Mesenchymal stem cell (in vitro differentiated cells and primary cell): ENCODE data around the gene WDTC1.
"Not testable (repeated sequence)": the region's sequence is repeated elsewhere in the genome, so short reads cannot be mapped to it uniquely, and the experiment has no call there.

ENCODE experiments used
- DNase-seq: peaks from one replicate; pipeline ENCODE4 v3.0.0-alpha.2; 2013
- H2AFZ ChIP-seq: one replicate; pipeline ENCODE4 v1.6.1; 2013; ENCODE audit warnings: low read depth, mild to moderate bottlenecking, control low read depth, inconsistent platforms, low read length, moderate library complexity
- H2AK5ac ChIP-seq: 2 replicates; pipeline ENCODE4 v1.6.1; 2013; ENCODE audit warnings: low read length, moderate library complexity, mild to moderate bottlenecking, inconsistent platforms; ENCODE audit not compliant: severe bottlenecking
- H2BK120ac ChIP-seq: one replicate; pipeline ENCODE4 v1.6.1; 2013; ENCODE audit warnings: low read depth, mild to moderate bottlenecking, inconsistent platforms, low read length, moderate library complexity
- H2BK12ac ChIP-seq, 2 experiments: one replicate each; pipeline ENCODE4 v1.6.1; 2013; ENCODE audit warnings: inconsistent platforms in 2 of 2, low read length in 2 of 2, mild to moderate bottlenecking in 2 of 2, moderate library complexity in 2 of 2, control low read depth in 1 of 2
- H2BK15ac ChIP-seq: one replicate; pipeline ENCODE4 v1.6.1; 2013; ENCODE audit warnings: mild to moderate bottlenecking, low read depth, inconsistent platforms; ENCODE audit not compliant: poor library complexity, severe bottlenecking
- H2BK5ac ChIP-seq: 2 replicates; pipeline ENCODE4 v1.6.1; 2013; ENCODE audit warnings: low read depth, mild to moderate bottlenecking, low read length, control low read depth, inconsistent platforms; ENCODE audit not compliant: poor library complexity, severe bottlenecking
- H3K14ac ChIP-seq, 2 experiments: one replicate each; pipeline ENCODE4 v1.6.1; 2013; ENCODE audit warnings: inconsistent platforms in 2 of 2, low read length in 2 of 2, control low read depth in 1 of 2, mild to moderate bottlenecking in 1 of 2, moderate library complexity in 1 of 2
- H3K18ac ChIP-seq, 2 experiments: one replicate each; pipeline ENCODE4 v1.6.1; 2013; ENCODE audit warnings: inconsistent platforms in 2 of 2, low read length in 2 of 2, control low read depth in 1 of 2, low read depth in 1 of 2, mild to moderate bottlenecking in 1 of 2
- H3K23ac ChIP-seq, 2 experiments: one replicate each; pipeline ENCODE4 v1.6.1; 2013; ENCODE audit warnings: inconsistent platforms in 2 of 2, low read length in 2 of 2, mild to moderate bottlenecking in 2 of 2, moderate library complexity in 2 of 2, control low read depth in 1 of 2
- H3K27ac ChIP-seq: 2 replicates; pipeline ENCODE4 v1.5.1; 2013; ENCODE audit warnings: mild to moderate bottlenecking, moderate library complexity, low read length, control low read depth, inconsistent platforms; ENCODE audit not compliant: poor library complexity, severe bottlenecking
- H3K27me3 ChIP-seq, 2 experiments: 2 replicates each; pipeline versions ENCODE4 v1.6.1 to v1.7.0; 2013; ENCODE audit warnings: low read length in 2 of 2, mild to moderate bottlenecking in 2 of 2, moderate library complexity in 2 of 2, control low read depth in 1 of 2, inconsistent platforms in 1 of 2; ENCODE audit not compliant: control insufficient read depth in 1 of 2, insufficient read depth in 1 of 2
- H3K36me3 ChIP-seq, 2 experiments: 2 replicates each; pipeline versions ENCODE4 v1.6.1 to v1.7.0; 2013; ENCODE audit warnings: low read length in 2 of 2, control low read depth in 1 of 2, inconsistent platforms in 1 of 2, low read depth in 1 of 2, mild to moderate bottlenecking in 1 of 2; ENCODE audit not compliant: insufficient read depth in 2 of 2, control insufficient read depth in 1 of 2
- H3K4ac ChIP-seq, 2 experiments: one replicate each; pipeline ENCODE4 v1.6.1; 2013; ENCODE audit warnings: inconsistent platforms in 2 of 2, low read length in 2 of 2, mild to moderate bottlenecking in 2 of 2, moderate library complexity in 2 of 2, control low read depth in 1 of 2, low read depth in 1 of 2
- H3K4me1 ChIP-seq: 2 replicates; pipeline ENCODE4 v1.6.1; 2013; ENCODE audit warnings: low read depth, low read length, control low read depth; ENCODE audit not compliant: control insufficient read depth, insufficient read depth
- H3K4me2 ChIP-seq: 2 replicates; pipeline ENCODE4 v1.6.1; 2013; ENCODE audit warnings: low read length, mild to moderate bottlenecking, inconsistent platforms; ENCODE audit not compliant: poor library complexity, severe bottlenecking
- H3K4me3 ChIP-seq, 2 experiments: 2 replicates each; pipeline versions ENCODE4 v1.5.1 to v1.7.0; 2013; ENCODE audit warnings: low read length in 2 of 2, mild to moderate bottlenecking in 2 of 2, control low read depth in 1 of 2, low read depth in 1 of 2; ENCODE audit not compliant: insufficient read depth in 1 of 2
- H3K79me1 ChIP-seq: replicated peaks from 2 replicates; pipeline ENCODE4 v1.6.1; 2013; ENCODE audit warnings: mild to moderate bottlenecking, control low read depth, low read length, inconsistent platforms; ENCODE audit not compliant: poor library complexity, severe bottlenecking
- H3K9ac ChIP-seq: 2 replicates; pipeline ENCODE4 v1.7.0; 2013; ENCODE audit warnings: mild to moderate bottlenecking, low read length, moderate library complexity
- H3K9me3 ChIP-seq: 2 replicates; pipeline ENCODE4 v1.7.0; 2013; ENCODE audit warnings: mild to moderate bottlenecking, low read length; ENCODE audit not compliant: control insufficient read depth
- H4K8ac ChIP-seq: one replicate; pipeline ENCODE4 v1.6.1; 2013; ENCODE audit warnings: inconsistent platforms, mild to moderate bottlenecking, low read length, moderate library complexity
- H4K91ac ChIP-seq: one replicate; pipeline ENCODE4 v1.6.1; 2013; ENCODE audit warnings: mild to moderate bottlenecking, low read length, inconsistent platforms
- WGBS: methylation state at CpG from one replicate; pipeline ENCODE4 v1.1.7; 2013; ENCODE audit warnings: mixed read lengths; 5-methylcytosine and 5-hydroxymethylcytosine counted together

The WDTC1 gene

DNA sequence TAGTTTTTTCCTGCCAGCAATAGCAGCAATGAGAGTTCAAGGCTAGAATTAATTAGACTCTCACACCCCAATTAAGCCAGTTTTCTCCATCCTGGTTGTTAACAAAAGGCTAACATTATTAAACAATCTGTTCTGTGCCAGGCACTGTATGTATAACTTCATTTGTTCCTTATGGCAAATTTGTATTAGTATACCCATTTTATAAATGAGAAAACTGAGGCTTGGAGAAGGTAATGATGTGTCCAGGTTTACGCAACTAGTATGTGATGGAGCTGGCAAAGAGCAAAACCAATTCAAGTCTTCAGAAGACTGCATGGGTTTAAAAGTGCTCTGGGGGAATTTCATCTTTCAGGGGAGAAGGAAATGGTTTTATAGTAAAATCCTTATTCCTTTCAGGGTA lies 41.2 kb upstream of the WDTC1 start:
- Histone ChIP-seq H4K8ac (no peak overlapping the region), H3K9ac (no peak overlapping the region), H2BK5ac (no peak overlapping the region), H2AK5ac (no peak overlapping the region), H2BK120ac (no peak overlapping the region), H3K9me3 (no peaks in the 10 kb centered on the region), H3K4me1 (no peaks in the 10 kb centered on the region), H3K14ac (no peak overlapping the region), H3K27me3 (peaks cover 0 to 5% of the 10 kb centered on the region in 2 experiments), H3K79me1 (no peaks in the 10 kb centered on the region), H2AFZ (no peak overlapping the region), H2BK12ac (no peak overlapping the region), H3K4me2 (no peak overlapping the region), H3K23ac (no peak overlapping the region), H3K36me3 (no peaks in the 10 kb centered on the region), H2BK15ac (no peak overlapping the region), H3K18ac (no peak overlapping the region), H3K27ac (no peak overlapping the region), H3K4ac (no peak overlapping the region), H4K91ac (no peak overlapping the region), H3K4me3 (no peak overlapping the region)
- 100% methylated on average over 1 of the region's 1 CpG for WGBS
- no peak for DNase-seq

DNA sequence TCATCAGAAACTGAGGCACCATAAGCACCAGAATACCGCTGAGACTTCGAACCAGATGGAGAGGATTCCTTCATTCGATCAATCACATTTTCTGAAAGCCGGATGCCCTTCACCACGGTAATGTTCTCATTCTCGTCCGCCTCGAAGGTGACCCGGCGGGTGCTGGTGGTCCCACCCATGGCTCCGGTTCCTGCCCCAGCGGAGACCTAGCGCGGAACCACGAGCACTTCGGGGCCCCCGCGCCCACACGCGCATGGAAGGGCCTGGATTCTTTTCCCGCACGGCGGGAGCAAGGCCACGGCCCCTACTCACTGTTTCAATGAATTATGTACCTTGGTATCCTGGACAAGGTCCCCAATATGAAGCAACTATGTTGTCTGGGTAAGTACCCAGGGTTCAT lies 33.1 kb upstream of the WDTC1 start:
- Histone ChIP-seq H2AFZ (no peak overlapping the region), H3K27me3 (peaks cover 0 to 8% of the 10 kb centered on the region in 2 experiments), H2AK5ac (no peak overlapping the region), H3K23ac (no peak overlapping the region), H2BK15ac (no peak overlapping the region), H3K4me1 (no peaks in the 10 kb centered on the region), H3K4me3 (no peak overlapping the region), H4K91ac (no peak overlapping the region), H2BK12ac (no peak overlapping the region), H2BK120ac (no peak overlapping the region), H3K18ac (no peak overlapping the region), H3K14ac (no peak overlapping the region), H3K4ac (no peak overlapping the region), H3K9me3 (no peaks in the 10 kb centered on the region), H4K8ac (no peak overlapping the region), H3K79me1 (no peaks in the 10 kb centered on the region), H3K36me3 (no peaks in the 10 kb centered on the region), H3K4me2 (no peak overlapping the region), H2BK5ac (no peak overlapping the region), H3K27ac (no peak overlapping the region), H3K9ac (no peak overlapping the region)
- no peak for DNase-seq
- 96% methylated on average over 21 of the region's 24 CpGs for WGBS

DNA sequence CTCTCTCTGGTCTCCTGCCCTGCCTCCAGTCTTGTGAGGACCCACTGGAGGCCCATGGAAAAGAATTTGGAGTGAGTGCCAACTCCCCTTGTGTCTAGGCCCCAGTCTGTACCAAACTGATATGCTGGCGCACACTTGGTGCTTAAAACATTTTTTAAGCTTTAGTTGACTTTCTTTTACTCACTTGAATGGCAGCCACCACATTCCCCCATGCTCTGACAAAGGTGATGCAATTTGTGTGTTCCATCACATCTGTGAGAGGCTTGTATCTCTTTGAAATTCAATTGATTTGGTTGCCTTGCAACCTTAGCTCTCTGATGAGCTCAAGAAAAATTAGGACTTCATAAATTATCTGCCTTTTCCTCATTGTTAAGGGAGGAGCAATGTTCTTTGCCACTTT lies 30.5 kb upstream of the WDTC1 start:
- H3K4ac ChIP-seq, result no peak overlapping the region
- no peak overlapping the region for H2AFZ ChIP-seq
- H2BK12ac ChIP-seq, result no peak overlapping the region
- WGBS, result 83% methylated on average over 1 of the region's 1 CpG
- H2BK5ac ChIP-seq, result no peak overlapping the region
- H4K91ac ChIP-seq, result no peak overlapping the region
- no peak overlapping the region for H2BK120ac ChIP-seq
- no peak overlapping the region for H4K8ac ChIP-seq
- H3K18ac ChIP-seq, result no peak overlapping the region
- no peaks in the 10 kb centered on the region for H3K36me3 ChIP-seq
- peaks cover 0 to 8% of the 10 kb centered on the region in 2 experiments for H3K27me3 ChIP-seq
- no peak overlapping the region for H2AK5ac ChIP-seq
- no peak overlapping the region for H2BK15ac ChIP-seq
- no peak overlapping the region for H3K9ac ChIP-seq
- H3K23ac ChIP-seq, result no peak overlapping the region
- H3K79me1 ChIP-seq, result no peaks in the 10 kb centered on the region
- H3K4me2 ChIP-seq, result no peak overlapping the region
- H3K14ac ChIP-seq, result no peak overlapping the region
- no peak for DNase-seq
- H3K4me1 ChIP-seq, result no peaks in the 10 kb centered on the region
- no peaks in the 10 kb centered on the region for H3K9me3 ChIP-seq
- no peak overlapping the region for H3K27ac ChIP-seq
- no peak overlapping the region for H3K4me3 ChIP-seq

DNA sequence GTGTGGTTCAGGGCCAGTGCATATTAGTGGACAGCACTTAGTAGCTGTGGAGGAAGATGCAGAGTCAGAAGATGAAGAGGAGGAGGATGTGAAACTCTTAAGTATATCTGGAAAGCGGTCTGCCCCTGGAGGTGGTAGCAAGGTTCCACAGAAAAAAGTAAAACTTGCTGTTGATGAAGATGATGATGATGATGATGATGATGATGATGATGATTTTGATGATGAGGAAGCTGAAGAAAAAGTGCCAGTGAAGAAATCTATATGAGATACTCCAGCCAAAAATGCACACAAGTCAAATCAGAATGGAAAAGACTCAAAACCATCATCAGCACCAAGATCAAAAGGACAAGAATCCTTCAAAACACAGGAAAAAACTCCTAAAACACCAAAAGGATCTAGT lies 27.2 kb upstream of the WDTC1 start:
- H2AFZ ChIP-seq, H3K9ac ChIP-seq, H3K23ac ChIP-seq, H3K27me3 ChIP-seq, H2BK12ac ChIP-seq, H3K4me3 ChIP-seq, H3K14ac ChIP-seq, H3K36me3 ChIP-seq, H3K18ac ChIP-seq, H2BK5ac ChIP-seq, H3K27ac ChIP-seq, H3K79me1 ChIP-seq, H3K4me1 ChIP-seq, H3K4ac ChIP-seq, H2AK5ac ChIP-seq, H3K4me2 ChIP-seq, H4K8ac ChIP-seq, H2BK15ac ChIP-seq, H3K9me3 ChIP-seq, DNase-seq, H2BK120ac ChIP-seq, H4K91ac ChIP-seq: not testable (repeated sequence)
- WGBS, result 86% methylated on average over 1 of the region's 1 CpG
